ENCODE measurements around the gene PPP3CA.

PPP3CA gene

DNA sequence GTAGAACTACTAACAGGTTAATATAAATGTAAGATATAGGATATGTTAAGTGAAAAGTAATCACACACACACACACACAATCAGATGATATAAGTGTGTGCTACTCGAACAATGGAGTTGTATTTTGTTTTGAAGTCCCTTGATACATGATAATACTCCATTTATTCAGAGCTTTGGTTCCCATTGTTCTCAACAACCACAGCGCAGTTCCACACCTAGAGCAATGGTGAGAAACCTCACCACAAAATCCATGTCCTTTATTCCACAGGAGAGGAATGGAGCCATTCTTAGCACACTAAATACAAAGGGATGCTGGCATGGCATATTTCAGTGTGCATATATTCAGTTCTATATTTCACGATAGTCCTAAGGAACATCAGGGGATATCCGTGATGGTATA is 139.2 kb downstream of the PPP3CA start:
- TF ChIP-seq, protein P1, sequence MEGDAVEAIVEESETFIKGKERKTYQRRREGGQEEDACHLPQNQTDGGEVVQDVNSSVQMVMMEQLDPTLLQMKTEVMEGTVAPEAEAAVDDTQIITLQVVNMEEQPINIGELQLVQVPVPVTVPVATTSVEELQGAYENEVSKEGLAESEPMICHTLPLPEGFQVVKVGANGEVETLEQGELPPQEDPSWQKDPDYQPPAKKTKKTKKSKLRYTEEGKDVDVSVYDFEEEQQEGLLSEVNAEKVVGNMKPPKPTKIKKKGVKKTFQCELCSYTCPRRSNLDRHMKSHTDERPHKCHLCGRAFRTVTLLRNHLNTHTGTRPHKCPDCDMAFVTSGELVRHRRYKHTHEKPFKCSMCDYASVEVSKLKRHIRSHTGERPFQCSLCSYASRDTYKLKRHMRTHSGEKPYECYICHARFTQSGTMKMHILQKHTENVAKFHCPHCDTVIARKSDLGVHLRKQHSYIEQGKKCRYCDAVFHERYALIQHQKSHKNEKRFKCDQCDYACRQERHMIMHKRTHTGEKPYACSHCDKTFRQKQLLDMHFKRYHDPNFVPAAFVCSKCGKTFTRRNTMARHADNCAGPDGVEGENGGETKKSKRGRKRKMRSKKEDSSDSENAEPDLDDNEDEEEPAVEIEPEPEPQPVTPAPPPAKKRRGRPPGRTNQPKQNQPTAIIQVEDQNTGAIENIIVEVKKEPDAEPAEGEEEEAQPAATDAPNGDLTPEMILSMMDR (conservative IDR thresholded peaks at IDR 0.05; ENCODE audit: low read depth, low read length), result no peak

GRCh38 chr4:101205916-101206315 is 141.4 kb downstream of the PPP3CA start:
- TF ChIP-seq, protein P1 (conservative IDR thresholded peaks at IDR 0.05; ENCODE audit: low read depth, low read length), result no peak
- H3K4me3 ChIP-seq (ENCODE audit: low read length), result no peak overlapping the region
- DNase-seq (ENCODE audit: low read depth), result no peak

More for the DNA sequence above, 139.2 kb downstream of the PPP3CA start:
- no peak overlapping the region for H3K4me3 ChIP-seq (ENCODE audit: low read length)
- no peak for DNase-seq (ENCODE audit: low read depth)

DNA sequence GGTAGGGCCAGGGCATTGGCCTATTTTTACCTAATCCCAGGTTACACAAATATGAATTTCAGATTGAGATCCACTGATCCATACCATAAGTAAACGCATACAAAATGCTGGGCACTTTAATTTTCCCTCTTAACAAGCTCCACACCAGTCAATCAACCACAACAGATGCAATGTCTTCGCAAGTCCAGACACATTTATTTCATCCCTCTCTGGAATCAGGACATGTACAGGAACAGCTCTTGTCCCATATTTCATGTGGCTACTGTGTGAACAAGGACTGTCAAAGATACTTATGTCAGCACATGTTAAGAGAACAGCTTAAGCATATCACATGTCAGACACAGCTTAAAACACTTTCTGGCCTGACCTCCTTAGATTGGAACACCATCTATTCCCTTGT is 145.9 kb downstream of the PPP3CA start:
- no peak for DNase-seq (ENCODE audit: low read depth)
- H3K4me3 ChIP-seq (ENCODE audit: low read length), result no peak overlapping the region
- TF ChIP-seq, protein P1 (conservative IDR thresholded peaks at IDR 0.05; ENCODE audit: low read depth, low read length), result no peak

GRCh38 chr4:101200561-101200960 is 146.8 kb downstream of the PPP3CA start:
- TF ChIP-seq, protein P1 (conservative IDR thresholded peaks at IDR 0.05; ENCODE audit: low read depth, low read length), result no peak
- H3K4me3 ChIP-seq (ENCODE audit: low read length), result no peak overlapping the region
- DNase-seq (ENCODE audit: low read depth), result peak; percentile 66

GRCh38 chr4:101199507-101200285 is 147.6 kb downstream of the PPP3CA start:
- TF ChIP-seq, protein P1 (conservative IDR thresholded peaks at IDR 0.05; ENCODE audit: low read depth, low read length), result no peak
- H3K4me3 ChIP-seq (ENCODE audit: low read length), result no peak overlapping the region
- no peak for DNase-seq (ENCODE audit: low read depth)

DNA sequence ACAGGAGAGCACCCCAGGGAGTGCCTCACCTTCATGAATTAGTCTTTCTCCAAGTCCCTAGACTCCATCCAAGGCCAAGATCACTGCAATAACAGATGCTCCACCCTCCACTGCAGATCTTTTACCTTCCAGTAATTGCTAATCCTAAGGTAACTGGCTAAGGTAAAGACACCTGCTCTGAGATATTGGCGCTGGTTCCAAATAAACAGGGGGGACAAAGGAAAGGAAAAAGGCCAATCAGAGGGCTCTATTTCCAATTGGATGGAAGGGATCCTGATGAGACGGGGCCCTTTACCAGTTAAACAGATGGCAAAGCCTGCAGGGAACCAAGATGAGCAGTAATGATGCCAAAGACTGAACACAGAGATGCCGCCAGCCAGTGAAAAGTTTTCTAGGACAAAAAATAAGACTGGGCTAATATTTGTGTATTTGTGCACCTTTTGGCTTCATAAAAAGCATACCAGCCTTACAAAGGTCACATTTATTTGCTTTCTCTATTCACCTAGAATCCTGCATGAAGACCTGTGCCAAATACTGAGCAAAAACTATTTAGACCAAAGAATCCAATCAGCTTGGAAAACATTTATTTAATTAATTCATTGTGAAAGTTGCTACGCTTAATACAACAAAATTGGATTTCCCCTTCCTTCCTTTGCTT is 148.5 kb downstream of the PPP3CA start:
- no peak overlapping the region for H3K4me3 ChIP-seq (ENCODE audit: low read length)
- TF ChIP-seq, protein P1 (conservative IDR thresholded peaks at IDR 0.05; ENCODE audit: low read depth, low read length), result no peak
- DNase-seq (ENCODE audit: low read depth), result no peak

- TF ChIP-seq, protein P1 (conservative IDR thresholded peaks at IDR 0.05; ENCODE audit: low read depth, low read length), result no peak
- H3K4me3 ChIP-seq (ENCODE audit: low read length), result no peak overlapping the region
- no peak for DNase-seq (ENCODE audit: low read depth)
Measured at GRCh38 chr4:101197350-101197749, 150.0 kb downstream of the PPP3CA start.
